HepG2 (cell line): ENCODE results near the gene ANP32A.

Experiments
- DNMT3B ChIP-seq: conservative IDR thresholded peaks from 2 replicates; pipeline ENCODE4 v1.6.1; 2016; ENCODE audit warnings: missing biosample characterization, control low read depth
- EP300 ChIP-seq, 3 experiments: sonication (generic) in 1 of 3; formaldehyde crosslinking in 1 of 3; IDR thresholded peaks; 2 replicates each; pipeline versions ENCODE4 v1.5.1 to v1.6.1; 2011 to 2020; ENCODE audit warnings: low read depth in 2 of 3, low read length in 2 of 3, borderline replicate concordance in 1 of 3, improper control_type of control experiment in 1 of 3, mild to moderate bottlenecking in 1 of 3, missing genetic modification reagents in 1 of 3, moderate library complexity in 1 of 3
- HCFC1 ChIP-seq: fragments of 150-350 bp; IDR thresholded peaks from 2 replicates; pipeline ENCODE4 v1.6.1; 2014; ENCODE audit warnings: low read depth, low read length
- TF ChIP-seq, protein P1 (sequence below): IDR thresholded peaks from 2 replicates; pipeline ENCODE4 v1.6.1; 2012; ENCODE audit warnings: inconsistent platforms

DNA sequence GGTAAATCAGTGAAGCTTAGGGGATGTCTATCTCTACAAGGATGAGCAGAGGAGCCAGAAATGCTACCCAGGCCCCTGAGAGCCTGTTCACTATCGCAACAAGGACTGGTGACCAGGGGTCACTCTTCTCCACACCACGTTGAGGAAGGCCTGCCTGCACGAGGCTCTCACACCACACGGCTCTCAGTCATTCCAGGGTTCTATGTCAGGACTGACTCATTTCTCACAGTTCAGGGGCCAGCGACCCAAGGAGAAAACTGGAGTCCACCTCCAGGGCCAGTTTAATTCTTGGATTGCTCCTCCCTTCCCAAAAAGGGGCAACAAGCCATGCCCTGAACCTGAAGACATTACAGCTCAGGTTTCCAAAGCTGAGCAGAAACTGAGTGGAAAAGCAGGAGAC, 33.9 kb downstream of the ANP32A start:
- TF ChIP-seq EP300 (IDR thresholded peaks at IDR 0.05; ENCODE audit: low read depth in 2 of 2, low read length in 2 of 2), result no peak
- TF ChIP-seq EP300 (CRISPR knock-in tag; IDR thresholded peaks at IDR 0.05; ENCODE audit: borderline replicate concordance), result no peak
- TF ChIP-seq HCFC1, result no peak
- no peak for TF ChIP-seq DNMT3B
- TF ChIP-seq, protein P1, sequence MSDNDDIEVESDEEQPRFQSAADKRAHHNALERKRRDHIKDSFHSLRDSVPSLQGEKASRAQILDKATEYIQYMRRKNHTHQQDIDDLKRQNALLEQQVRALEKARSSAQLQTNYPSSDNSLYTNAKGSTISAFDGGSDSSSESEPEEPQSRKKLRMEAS, result no peak
